HG02970 (cell line): ENCODE results near the gene PACC1.

ENCODE experiments used
- ATAC-seq: cut with Tn5 transposase; IDR thresholded peaks from one replicate; pipeline ENCODE4 v1.9.1; 2021; ENCODE audit warnings: mild to moderate bottlenecking, moderate library complexity, moderate number of reproducible peaks; ENCODE audit not compliant: unreplicated experiment, low FRiP score

PACC1 gene

DNA sequence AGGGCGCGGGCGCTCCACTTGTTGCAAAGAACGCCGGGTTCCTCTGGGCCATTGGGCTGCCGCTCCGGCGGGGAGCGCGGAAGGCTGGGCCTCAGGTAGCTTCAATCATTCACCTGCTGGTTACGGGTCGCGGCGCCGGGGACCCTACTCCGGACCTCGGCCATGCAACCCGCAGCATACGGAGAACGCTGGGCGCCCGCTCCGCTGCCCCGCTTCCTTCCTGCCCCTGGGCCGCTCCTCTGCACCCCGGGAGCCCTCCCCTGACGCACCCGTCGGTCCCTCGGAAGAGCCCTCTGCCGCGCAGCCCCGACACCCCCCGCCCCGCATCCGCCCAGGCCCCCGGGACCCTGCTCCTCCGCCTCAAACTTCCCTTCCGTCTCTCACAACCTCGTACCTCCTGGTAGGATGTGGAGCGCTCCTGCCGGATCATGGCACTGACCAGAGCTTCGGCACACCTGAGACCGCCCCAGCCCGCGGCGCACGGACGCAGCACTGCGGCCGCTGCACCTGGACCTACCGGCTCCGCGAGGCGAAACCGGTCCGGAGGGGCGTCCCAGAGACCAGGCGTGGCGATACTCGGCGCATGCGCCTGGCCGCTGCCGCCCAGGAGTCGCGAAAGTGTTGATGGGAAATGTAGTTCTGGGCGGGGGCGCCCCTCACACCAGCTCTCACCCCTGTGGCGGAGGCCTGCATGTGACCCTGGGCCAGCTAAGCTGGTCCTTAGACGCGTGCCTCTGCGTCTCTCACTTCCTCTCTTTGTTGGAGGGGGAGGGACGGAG lies at the start of gene PACC1:
Gene PACC1 (minus strand): TSS at position 559 of the 779 bp plus-strand sequence. CDS start 129 bp downstream, at position 430.
- peak; percentile 95 for ATAC-seq

DNA sequence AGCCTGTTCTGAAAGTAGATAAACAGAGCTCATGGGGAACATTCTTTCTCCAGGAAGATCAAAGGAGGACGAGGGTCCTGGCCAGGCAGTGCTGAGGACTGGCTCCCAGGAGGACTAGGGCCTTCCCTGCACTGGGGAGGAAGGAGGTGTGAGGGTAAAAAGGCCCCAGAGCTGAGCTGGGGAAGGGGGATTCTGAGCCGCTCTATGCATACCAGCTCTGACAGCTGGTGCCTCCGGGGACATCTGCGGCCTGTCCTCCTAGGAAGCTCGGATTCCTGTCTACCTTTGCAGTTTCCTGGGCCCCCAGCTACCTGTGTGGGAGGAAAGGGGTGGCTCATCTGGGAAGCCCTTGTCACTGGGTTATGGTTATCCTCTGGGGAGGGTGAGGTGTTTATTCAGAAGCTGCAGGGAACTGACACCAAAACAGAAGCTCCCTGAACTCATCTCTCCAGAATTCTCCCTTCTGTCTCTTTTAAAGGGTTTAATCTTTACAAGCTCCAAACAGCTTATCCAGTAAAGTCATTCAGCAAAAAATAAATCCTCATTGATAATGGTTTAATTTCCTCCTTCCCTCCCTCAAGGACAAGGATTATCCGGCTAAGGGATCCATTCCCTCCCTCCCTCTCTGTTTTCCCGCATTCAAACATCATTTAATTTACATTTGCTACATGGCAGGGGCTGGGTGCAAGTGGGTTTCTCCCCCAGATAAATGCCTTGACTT lies 49.0 kb upstream of the PACC1 start:
- ATAC-seq, result no peak

DNA sequence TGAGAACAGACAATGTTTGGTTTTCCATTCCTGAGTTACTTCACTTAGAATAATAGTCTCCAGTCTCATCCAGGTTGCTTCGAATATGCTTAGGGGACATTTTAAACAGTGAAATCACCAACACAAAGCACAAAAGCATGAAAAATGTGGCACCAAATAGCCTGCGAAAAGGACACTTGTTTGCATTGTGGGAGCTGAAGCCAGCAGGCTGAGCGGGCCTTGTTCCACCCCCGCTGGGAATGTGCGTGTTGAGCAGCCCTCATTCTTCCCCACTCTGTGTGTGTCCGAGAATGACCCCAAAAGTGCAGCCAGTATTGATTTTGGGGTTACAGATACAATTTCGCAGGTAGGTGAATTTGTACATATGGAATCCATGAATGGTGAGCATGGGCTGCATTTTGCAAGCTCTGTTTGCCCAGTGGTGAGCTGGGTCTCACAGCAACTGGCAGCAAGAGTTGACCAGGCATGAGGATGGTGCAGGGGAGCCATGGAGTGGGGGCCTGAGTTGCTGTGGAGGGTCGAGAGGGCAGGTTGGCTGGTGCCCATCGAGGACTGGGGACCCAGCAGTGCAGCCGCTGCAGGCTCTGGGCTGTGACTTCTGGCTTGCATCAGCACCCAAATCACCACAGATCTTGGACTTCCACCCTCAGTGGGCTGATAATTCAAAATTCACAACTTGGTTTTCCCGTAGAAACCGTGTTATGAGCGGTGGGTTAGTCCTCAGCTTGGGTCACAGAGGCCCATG lies 47.4 kb upstream of the PACC1 start:
- no peak for ATAC-seq

DNA sequence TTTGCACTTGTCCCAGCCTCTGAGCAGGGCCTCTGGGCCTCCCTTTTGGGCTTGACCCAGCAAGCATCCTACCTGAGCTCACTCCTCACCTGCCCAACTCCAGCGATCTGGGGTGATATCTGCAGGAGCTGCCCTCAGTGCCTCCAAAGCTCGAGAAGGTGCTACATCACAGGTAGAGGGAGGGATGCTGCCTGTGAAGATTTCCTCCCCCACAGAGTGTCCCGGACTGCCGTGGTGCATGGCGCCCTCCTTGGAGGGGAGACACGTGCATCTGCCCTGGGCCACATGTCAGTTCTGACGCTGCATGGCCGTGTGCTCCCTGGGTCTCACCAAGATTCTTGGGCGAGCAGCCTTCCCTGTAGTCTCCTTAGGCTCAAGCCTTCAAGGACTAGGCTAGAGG lies 45.7 kb upstream of the PACC1 start:
- no peak for ATAC-seq

DNA sequence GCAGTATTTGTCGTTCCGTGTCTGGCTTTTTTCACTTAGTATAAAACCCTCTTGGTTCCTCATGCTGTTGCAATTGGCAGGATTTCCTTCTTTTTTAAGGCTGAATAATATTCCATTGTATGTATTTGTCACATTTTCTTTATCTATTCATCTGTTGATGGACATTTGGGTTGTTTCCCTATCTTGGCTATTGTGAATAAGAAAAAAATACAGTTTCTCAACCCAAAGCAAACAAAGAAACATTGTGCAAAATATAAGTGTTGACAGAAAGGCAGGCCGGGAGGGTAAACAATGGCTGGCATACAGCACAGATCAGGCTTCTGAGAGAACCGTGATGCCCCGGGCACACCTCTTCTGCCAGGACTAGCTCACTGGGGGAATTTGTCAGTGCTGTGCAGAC lies 45.0 kb upstream of the PACC1 start:
- no peak for ATAC-seq

DNA sequence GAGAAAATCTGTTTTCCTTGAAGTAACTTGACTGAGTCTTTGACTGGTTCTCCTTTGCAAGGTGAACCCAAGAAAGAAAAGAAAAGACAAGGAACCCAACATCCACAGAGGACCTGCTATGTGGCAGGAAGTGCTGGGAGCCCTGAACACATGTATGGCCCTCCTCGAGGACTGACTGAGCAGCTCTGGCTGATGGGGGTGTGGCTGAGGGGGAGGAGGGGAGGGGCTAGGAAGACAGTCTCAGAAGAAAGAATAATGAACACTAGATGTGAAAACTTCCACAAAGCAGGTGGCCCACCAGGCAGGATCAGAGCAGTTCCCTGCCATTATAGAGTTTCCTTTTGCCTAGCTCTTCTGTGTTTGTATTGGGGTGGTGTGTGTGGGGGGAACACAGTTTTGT lies 44.1 kb upstream of the PACC1 start:
- no peak for ATAC-seq

DNA sequence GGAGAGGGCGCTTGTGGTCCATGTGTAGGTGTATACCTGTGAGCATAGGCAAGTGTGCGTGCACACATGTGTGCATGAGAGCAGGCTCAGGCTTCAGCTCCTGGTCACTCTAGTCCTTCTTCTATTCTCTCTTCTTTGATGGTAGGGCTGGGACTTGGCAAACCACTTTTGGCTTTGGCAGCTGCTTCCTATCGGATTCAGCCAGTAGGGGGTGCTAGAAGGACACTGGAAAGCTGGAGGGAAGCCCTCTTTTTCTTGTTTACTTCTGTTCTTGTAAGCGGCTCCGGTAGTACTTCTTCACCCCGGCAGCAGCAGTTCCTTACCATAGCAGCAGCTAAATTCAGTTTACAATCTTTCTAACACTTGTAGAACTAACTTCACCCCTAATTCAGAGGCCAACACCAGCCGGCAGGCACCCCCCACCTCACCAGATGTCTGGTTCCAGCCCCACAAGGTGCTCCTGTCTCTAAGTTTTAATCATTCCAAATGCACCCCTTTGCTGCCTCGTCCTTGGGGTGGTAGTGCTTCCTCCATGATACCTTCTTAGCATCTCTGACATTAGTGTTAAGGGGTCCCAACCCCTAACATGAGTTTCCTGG lies 43.2 kb upstream of the PACC1 start:
- no peak for ATAC-seq

DNA sequence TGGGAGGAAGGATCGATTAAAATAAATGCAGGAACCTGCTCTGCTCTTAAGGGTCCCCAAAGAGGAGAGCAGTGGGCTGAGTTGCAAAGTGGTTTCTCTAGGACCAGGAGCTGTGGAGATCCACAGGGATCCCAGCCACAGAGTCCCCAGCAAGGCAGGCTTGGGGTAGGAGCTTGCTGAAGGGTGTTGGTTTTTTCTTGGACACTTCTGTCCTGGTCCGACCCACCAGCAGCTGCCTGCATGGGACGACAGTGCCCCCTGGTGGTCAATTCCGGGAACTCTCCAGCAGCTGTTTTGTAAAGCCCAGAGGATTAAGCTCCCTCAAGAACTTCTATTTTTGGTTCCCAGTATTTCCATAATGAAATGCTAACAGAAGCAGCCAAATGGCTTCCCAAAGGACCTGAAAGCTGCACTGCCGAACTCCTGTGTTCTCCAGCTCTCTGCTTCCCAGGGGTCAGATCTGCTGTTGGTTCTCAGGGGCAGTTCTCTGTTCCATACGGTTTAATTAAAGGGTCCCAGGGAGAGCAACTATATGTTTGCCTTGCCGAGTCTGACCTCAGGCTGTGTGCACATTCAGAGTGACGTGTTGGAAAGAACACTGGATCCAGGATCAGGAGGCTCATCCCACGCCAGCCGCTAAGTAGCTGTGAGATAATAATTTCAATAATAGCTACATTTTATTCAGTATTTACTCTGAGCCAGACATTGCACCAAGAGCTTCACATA lies 41.3 kb upstream of the PACC1 start:
- ATAC-seq, result no peak

DNA sequence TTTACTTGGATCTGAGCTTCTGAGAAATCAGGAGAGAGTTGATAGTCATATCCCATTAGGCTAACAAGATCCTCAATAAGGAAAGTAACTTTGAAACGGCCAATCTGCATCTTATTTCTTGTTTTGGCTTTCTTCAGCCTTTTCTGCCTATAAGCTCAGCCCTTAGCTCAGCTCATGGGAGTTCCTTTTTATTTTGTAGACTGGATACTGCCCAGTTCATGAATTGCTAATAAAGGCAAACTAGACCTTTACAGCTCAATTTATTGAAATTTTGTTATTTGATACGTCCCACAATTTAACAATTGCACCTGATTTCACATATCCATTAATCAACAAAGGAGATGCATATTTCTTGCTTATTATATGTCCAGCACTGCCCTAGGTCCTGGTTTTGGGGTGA lies 40.7 kb upstream of the PACC1 start:
- ATAC-seq, result no peak

DNA sequence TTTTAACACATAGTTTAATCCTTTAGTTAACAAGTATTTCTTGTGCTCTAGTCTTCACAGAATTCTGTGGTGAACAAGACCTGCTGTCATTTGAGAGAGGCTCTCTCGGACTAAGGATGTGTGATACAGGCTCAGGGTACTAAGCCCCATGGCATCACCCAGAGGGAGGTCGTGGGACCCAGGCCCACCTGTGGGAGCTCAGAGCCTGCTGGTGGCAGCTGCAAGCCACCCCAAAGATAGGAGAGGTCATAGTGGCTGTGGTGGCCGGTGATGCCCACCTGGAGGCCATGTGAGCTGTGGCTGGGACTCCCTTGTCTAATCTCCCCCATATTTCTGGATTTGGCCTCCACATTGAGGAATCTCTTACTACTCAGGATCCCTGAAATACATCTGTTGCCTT lies 40.1 kb upstream of the PACC1 start:
- ATAC-seq, result no peak

DNA sequence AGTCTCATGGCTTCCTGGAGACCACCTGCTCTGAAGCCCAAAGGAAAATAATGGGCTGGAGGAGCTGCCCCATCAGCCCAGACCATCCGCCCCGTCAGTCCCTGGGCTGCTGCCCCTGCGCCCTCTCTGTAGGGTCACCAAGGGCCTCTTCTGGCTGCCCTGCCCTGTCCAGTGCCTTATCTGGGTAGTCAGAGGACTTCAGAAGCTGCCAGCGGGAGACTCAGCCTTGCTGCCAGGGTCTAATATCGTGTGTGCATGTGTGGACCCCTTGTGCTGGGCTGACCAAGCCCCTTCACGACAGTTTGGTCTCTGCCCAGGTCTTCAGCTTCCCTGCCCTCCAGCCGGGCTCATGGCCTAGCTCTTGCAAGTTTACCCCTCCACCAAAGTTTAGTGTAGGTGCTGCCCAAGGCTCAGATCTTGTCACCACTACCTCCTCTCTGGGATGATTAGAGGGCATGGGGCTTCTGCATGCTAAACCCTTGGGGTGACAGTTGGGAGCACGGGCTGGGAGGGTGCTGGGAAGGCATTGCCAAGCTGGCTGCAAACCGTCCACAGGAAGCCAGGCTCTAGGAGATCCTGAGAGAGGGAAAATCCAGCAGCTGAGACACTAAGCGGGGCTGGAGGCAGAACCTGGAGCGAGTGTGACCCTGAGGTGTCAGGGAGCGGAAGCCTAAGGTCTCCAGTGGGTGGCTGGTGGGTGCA lies 38.6 kb upstream of the PACC1 start:
- no peak for ATAC-seq

DNA sequence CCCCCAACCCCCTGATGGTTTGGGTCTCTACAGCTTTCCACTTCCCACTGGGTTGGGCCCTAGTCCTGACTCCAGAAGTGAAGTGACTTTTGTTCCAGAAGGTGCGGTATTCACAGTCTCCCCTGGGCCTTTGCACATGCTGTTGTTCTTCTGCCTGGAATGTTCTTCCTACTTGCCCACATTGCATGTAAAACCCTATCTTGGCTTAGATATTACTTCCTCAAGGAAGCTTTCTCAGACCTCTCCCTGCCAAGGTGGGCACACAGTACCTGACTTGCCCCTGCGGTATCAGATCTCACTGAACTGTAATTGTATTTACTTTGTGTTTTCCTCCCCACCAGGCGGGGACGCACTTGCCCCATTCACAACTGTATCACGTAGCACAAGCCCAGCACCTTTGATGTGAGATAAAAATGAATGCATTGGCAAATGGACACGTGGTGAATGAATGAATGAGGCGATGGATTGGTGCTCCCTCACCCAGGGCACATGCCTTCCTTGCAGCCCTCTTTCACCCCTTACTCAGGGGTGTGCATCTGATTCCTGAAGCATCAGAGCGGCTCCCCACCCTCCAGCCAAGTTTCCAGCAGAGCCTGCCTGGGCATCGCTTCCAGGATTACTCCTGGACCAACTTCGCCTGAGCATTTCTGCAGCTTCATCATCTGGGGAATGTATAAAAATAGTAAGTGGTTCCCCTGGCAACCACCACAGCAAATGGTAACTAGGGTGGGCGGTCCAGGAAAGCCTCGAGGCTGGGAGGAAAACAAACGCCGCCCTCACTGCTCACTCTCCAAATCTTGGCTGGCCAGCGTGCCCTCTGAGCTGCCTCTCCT lies 37.9 kb upstream of the PACC1 start:
- no peak for ATAC-seq

DNA sequence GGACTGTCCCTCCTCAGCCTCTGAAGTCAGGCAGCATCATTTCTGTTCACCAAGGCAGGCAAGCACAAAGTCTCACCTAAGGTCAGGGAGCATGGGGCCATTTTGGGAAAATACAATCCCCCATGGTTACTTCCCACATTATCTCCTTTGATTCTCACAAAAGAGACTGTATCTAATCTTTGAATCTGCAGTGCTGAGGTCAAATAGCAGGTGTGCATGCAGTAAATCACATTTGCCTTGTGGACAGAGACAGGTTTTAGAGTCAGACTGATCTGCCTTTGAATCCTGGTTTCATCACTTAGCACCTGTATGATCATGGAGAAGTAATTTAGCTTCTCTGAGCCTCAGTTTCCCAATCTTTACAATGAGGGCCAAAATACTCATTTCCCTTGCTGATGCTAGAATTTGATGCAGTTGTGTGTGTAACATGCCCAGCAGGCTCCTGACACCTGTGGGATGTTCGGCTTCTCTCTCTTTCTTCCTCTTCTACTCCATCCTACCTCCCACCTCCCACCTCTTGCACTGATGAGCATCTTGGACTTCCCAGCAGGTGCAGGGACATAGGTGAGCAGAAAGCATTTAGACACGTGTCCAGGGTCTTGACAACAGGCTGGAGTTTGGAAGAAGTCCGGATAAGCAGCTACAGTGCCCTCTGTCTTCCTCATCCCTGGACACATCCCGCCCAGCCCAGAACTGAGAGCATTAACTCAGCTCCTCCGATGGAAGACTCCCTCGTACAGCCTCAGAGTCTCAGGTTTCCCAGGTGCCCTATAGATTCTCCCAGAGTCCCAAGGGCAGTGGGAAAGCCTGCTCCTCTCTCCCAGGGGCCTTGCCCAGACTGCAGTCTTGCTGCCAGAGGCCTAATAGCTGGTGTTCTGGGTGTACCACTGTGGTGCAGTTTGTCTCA lies 37.0 kb upstream of the PACC1 start:
- ATAC-seq, result no peak

DNA sequence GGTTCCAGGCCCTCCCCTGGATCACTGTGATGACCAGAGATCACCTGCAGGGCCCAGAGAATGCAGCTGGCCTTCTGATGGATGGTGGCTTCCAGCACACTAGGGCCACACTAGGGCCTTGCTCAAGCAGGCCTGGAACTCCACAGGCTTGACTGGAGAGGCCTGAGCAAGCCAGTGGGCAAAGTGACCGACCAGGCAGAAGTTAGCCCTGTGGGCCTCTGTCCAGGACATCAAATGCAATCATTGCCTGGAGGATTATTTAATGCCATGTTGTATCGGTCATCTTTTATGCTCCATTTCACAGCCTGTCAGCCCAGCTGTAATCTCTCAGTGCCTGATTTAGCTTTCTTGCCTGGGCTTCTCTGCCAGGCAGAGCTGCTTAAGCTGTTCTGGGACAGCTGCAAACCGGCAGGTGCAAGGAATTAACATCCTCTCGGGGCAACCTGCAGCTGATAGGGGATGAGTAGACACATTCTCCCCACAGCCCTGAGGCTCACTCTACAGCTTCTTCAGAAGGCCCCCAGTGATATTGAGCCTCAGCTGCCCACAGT lies 35.7 kb upstream of the PACC1 start:
- ATAC-seq, result no peak

DNA sequence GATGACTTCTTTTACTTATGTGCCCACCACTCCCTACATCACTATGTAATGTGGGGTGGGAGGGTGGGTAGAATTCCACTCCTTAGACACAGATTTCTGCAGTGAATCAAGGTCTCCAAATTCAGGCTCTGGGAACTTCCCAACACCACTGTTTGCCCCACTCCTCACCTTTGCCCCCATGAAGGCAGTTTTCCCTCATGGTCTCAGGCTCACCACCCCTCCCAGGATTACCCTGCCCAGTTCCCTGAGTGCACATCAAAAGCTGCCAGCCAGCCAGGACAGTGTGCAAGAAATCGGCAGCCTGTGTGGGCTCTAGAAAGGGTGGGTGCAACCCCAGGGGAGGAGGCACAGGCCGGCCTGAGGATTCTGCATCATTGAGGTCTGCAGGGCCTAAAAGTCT lies 32.8 kb upstream of the PACC1 start:
- ATAC-seq, result no peak

DNA sequence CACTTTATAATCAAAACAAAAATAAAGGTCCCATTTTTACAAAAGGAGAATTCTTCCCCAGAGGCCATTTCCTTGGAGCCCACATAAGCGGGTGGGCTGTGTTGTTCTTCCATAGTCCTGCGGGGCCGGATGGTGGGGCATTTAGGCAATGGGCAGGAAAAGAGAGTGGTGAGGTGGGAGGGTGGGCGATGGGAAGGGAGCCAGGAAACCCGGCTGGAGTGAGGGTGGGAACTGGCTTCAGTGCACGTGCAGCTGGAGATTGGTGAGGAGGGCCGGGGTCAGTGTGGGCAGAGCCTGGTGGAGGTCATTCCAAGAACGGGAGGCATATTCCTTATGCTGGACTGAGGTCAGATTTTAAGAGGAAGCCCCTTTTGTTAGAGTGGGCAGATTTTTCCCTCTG lies 31.6 kb upstream of the PACC1 start:
- no peak for ATAC-seq

DNA sequence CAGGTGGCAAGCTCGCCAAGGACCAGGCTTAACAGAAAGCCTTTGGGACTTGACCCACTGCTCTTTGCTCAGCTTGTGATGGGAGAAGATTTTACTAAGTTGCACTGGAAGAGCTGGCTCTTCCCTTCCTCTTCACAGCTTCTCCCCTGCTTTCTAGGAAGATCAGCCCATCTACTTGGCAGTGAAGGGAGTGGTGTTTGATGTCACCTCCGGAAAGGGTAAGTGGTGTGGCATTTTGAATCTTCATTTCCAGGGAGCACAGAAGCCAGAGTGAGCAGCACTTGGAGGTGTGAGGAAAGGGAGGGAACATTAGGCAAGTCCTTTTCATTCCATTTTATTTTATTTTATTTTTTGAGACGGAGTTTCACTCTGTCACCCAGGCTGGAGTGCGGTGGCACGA lies 27.7 kb upstream of the PACC1 start:
- no peak for ATAC-seq

DNA sequence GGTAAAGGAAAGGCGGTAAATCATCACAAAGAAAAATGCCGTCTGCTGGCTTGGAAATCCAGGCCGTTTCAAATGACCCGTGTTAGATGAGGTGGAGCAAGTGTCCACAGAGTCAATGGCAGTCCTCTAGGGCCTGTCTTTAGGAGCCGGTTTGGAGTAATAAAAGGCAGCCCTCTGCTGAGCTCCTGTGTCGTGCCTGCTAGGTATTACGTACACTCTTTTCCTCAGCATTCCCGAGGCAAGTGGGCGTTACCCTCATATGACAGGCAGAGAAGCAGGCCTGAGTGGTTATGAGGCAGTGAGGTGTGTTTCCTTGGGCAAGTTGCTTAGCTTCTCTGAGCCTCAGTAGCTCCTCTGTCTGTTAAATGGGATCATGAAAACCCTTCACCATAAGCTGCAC lies 25.7 kb upstream of the PACC1 start:
- no peak for ATAC-seq
